OCI-LY1 (cell line): ENCODE measurements around the gene NTS.

Experiments
- H2AFZ ChIP-seq: fragments of 200-600 bp; sonication (generic), shearing (Covaris generic); 2 replicates; pipeline ENCODE4 v1.6.0; 2014; ENCODE audit warnings: antibody characterized with exemption, mild to moderate bottlenecking, low read length
- H3F3A ChIP-seq: fragments of 200-600 bp; sonication (generic), shearing (Covaris generic); 2 replicates; pipeline ENCODE4 v1.6.0; 2014; ENCODE audit warnings: mild to moderate bottlenecking, antibody characterized with exemption, low read length, moderate library complexity; ENCODE audit not compliant: insufficient read depth
- H3K27ac ChIP-seq: fragments of 200-600 bp; sonication (generic); 2 replicates; pipeline ENCODE4 v1.5.1; 2014; ENCODE audit warnings: low read length, mixed run types, mild to moderate bottlenecking, low read depth; ENCODE audit not compliant: poor library complexity, severe bottlenecking
- H3K27me3 ChIP-seq: fragments of 200-600 bp; sonication (generic); 2 replicates; pipeline ENCODE4 v1.6.0; 2014; ENCODE audit warnings: antibody characterized with exemption, mild to moderate bottlenecking, low read length, moderate library complexity; ENCODE audit not compliant: insufficient read depth
- H3K36me3 ChIP-seq: fragments of 200-600 bp; sonication (generic); 2 replicates; pipeline ENCODE4 v1.6.1; 2014; ENCODE audit warnings: mild to moderate bottlenecking, antibody characterized with exemption, low read length, moderate library complexity, mixed read lengths; ENCODE audit not compliant: insufficient read depth
- H3K4me1 ChIP-seq: fragments of 200-600 bp; sonication (generic); 2 replicates; pipeline ENCODE4 v1.5.1; 2014; ENCODE audit warnings: mild to moderate bottlenecking, low read length, moderate library complexity; ENCODE audit not compliant: insufficient read depth, severe bottlenecking
- H3K4me2 ChIP-seq: fragments of 200-600 bp; sonication (generic), shearing (Covaris generic); 2 replicates; pipeline ENCODE4 v1.6.1; 2014; ENCODE audit warnings: low read length
- H3K4me3 ChIP-seq: fragments of 200-600 bp; sonication (generic); 2 replicates; pipeline ENCODE4 v1.5.1; 2014; ENCODE audit warnings: low read length, low read depth, mild to moderate bottlenecking, mixed read lengths; ENCODE audit not compliant: poor library complexity, severe bottlenecking
- H3K79me2 ChIP-seq: fragments of 200-600 bp; shearing (Covaris generic); 2 replicates; pipeline ENCODE4 v1.6.1; 2016; ENCODE audit warnings: mixed run types, low read length, mixed read lengths; ENCODE audit not compliant: insufficient read depth
- H3K9ac ChIP-seq: fragments of 200-600 bp; sonication (generic), shearing (Covaris generic); 2 replicates; pipeline ENCODE4 v1.6.1; 2014; ENCODE audit warnings: mild to moderate bottlenecking, low read length, mixed read lengths
- H3K9me2 ChIP-seq: fragments of 200-600 bp; sonication (generic), shearing (Covaris generic); 2 replicates; pipeline ENCODE4 v1.6.1; 2014; ENCODE audit warnings: low read depth, mild to moderate bottlenecking, low read length, mixed read lengths
- H3K9me3 ChIP-seq: fragments of 200-600 bp; shearing (Covaris generic); 2 replicates; pipeline ENCODE4 v1.6.1; 2014; ENCODE audit warnings: low read length, mixed read lengths
- H4K20me1 ChIP-seq: fragments of 200-600 bp; sonication (generic), shearing (Covaris generic); 2 replicates; pipeline ENCODE4 v1.6.0; 2016; ENCODE audit warnings: mild to moderate bottlenecking, low read length; ENCODE audit not compliant: insufficient read depth
- EZH2 ChIP-seq: fragments of 200-600 bp; sonication (generic), shearing (Covaris generic); IDR thresholded peaks from 2 replicates; pipeline ENCODE4 v1.8.0; 2017; ENCODE audit warnings: borderline replicate concordance, mixed run types, mild to moderate bottlenecking, antibody characterized with exemption, low read length, moderate library complexity, mixed read lengths
- TF ChIP-seq, protein P1 (sequence below): fragments of 200-600 bp; sonication (generic), shearing (Covaris generic); IDR thresholded peaks from 2 replicates; pipeline ENCODE4 v1.5.1; 2017; ENCODE audit warnings: mild to moderate bottlenecking, antibody characterized with exemption, low read length, moderate library complexity, mixed read lengths

Gene NTS

DNA sequence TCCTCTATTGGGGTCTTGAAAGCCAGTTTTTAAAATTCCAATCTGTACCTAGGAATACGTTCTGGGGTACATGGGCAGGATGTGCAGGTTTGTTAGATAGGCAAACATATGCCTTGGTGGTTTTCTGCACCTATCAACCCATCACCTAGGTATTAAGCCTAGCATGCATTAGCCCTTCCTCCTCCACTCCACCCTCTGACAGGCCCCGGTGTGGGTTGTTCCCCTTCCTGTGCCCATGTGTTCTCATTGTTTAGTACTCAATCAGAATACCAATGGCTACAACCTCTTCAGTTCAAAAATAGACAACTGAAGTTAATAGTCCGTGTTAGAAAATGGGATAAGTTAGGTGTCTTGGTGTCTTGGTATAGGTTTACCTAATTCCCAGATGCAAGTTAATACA, 3.4 kb downstream of the NTS start:
- TF ChIP-seq, protein P1, sequence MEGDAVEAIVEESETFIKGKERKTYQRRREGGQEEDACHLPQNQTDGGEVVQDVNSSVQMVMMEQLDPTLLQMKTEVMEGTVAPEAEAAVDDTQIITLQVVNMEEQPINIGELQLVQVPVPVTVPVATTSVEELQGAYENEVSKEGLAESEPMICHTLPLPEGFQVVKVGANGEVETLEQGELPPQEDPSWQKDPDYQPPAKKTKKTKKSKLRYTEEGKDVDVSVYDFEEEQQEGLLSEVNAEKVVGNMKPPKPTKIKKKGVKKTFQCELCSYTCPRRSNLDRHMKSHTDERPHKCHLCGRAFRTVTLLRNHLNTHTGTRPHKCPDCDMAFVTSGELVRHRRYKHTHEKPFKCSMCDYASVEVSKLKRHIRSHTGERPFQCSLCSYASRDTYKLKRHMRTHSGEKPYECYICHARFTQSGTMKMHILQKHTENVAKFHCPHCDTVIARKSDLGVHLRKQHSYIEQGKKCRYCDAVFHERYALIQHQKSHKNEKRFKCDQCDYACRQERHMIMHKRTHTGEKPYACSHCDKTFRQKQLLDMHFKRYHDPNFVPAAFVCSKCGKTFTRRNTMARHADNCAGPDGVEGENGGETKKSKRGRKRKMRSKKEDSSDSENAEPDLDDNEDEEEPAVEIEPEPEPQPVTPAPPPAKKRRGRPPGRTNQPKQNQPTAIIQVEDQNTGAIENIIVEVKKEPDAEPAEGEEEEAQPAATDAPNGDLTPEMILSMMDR = no peak
- TF ChIP-seq EZH2 = no peak
- H3K27me3 ChIP-seq = no peaks in the 10 kb centered on the region
- no peaks in the 10 kb centered on the region for H3F3A ChIP-seq
- H2AFZ ChIP-seq = no peak overlapping the region
- H3K9me3 ChIP-seq = no peaks in the 10 kb centered on the region
- no peak overlapping the region for H3K27ac ChIP-seq
- H3K9ac ChIP-seq = no peak overlapping the region
- H3K4me3 ChIP-seq = no peak overlapping the region
- no peaks in the 10 kb centered on the region for H3K79me2 ChIP-seq
- no peaks in the 10 kb centered on the region for H4K20me1 ChIP-seq
- H3K4me1 ChIP-seq = no peaks in the 10 kb centered on the region
- no peak overlapping the region for H3K4me2 ChIP-seq
- no peaks in the 10 kb centered on the region for H3K36me3 ChIP-seq
- H3K9me2 ChIP-seq = no peaks in the 10 kb centered on the region

DNA sequence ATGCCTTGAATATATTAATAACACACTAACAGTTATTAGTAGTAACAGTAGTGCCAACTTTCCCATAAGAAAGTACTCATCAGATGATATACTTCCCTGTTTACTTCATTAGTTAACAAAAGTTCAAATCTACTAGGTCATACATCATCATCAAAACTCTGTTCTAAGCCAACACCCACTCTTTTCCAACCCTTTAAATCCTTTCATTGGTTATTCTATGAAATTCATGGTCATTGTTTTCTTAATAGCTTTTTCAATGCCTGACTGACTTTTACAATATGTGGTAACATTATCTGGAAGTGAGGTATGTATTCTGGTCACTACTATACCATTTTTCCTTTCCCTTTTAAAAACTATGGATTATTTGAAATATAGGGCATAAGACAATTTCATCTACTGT, 9.7 kb downstream of the NTS start:
- Histone ChIP-seq H3K9me3 (no peaks in the 10 kb centered on the region), H3F3A (no peaks in the 10 kb centered on the region), H3K9ac (no peak overlapping the region), H3K79me2 (no peaks in the 10 kb centered on the region), H3K27me3 (no peaks in the 10 kb centered on the region), H3K36me3 (no peaks in the 10 kb centered on the region), H3K27ac (no peak overlapping the region), H3K4me3 (no peak overlapping the region), H3K9me2 (no peaks in the 10 kb centered on the region), H2AFZ (no peak overlapping the region), H3K4me2 (no peak overlapping the region), H3K4me1 (no peaks in the 10 kb centered on the region), H4K20me1 (no peaks in the 10 kb centered on the region)
- TF ChIP-seq, protein P1 = no peak
- no peak for TF ChIP-seq EZH2

DNA sequence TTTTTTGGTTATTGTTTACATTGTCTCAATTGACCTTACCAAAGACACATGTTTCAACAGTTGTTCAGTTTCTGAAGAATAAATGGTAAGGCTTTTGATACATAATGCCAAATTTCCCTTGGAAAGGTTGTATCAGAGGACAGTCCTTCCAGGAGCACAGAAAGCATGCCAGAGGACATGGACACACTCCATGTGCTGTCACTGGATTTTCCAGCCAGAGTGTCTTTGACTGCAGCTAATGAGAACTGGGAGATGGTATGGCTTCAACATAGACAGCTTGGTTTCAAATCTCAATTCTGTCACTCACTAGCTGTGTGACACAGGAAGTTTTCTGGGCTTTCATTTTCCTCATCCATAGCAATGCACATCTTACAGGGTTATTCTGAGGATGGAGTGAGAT, 20.6 kb downstream of the NTS start:
- H3F3A ChIP-seq = no peaks in the 10 kb centered on the region
- H3K79me2 ChIP-seq = no peaks in the 10 kb centered on the region
- no peak overlapping the region for H3K4me3 ChIP-seq
- H2AFZ ChIP-seq = no peak overlapping the region
- H3K9me2 ChIP-seq = no peaks in the 10 kb centered on the region
- H3K27me3 ChIP-seq = no peaks in the 10 kb centered on the region
- no peak overlapping the region for H3K4me2 ChIP-seq
- H3K9me3 ChIP-seq = no peaks in the 10 kb centered on the region
- no peaks in the 10 kb centered on the region for H3K4me1 ChIP-seq
- no peak overlapping the region for H3K9ac ChIP-seq
- no peak overlapping the region for H3K27ac ChIP-seq
- TF ChIP-seq, protein P1 = no peak
- TF ChIP-seq EZH2 = no peak
- no peaks in the 10 kb centered on the region for H3K36me3 ChIP-seq
- H4K20me1 ChIP-seq = no peaks in the 10 kb centered on the region
